B cell (primary cell): ENCODE measurements around the gene DUSP11. TPM values are rescaled to one million over a fixed set of nuclear protein-coding genes. Genes with fewer than 3 reads are reported as not detected.
"Not testable (repeated sequence)": the region's sequence is repeated elsewhere in the genome, so short reads cannot be mapped to it uniquely, and the experiment has no call there.

Source experiments
- ATAC-seq: fragments of 200-7000 bp; cut with Tn5 transposase; one replicate; pipeline ENCODE4 v1.10.0; 2021; ENCODE audit warnings: low read depth, mild to moderate bottlenecking, moderate number of reproducible peaks, moderate library complexity
- CTCF ChIA-PET: fragments of 350-600 bp; sonication (Branson Sonifier 250); formaldehyde crosslinking; loops from one replicate; lab custom pipeline; 2021; ENCODE audit warnings: antibody characterized with exemption, inconsistent platforms; lab: Charles Lee
- POLR2A ChIA-PET: fragments of 350-600 bp; sonication (Branson Sonifier 250); formaldehyde crosslinking; loops from one replicate; lab custom pipeline; 2021; ENCODE audit warnings: antibody characterized with exemption; lab: Charles Lee
- DNase-seq: peaks from one replicate; pipeline ENCODE4 v3.0.0; 2013
- H2AFZ ChIP-seq: 2 replicates; pipeline ENCODE4 v1.6.1; 2012; ENCODE audit warnings: mild to moderate bottlenecking, low read depth, low read length; ENCODE audit not compliant: insufficient read depth, poor library complexity, severe bottlenecking
- H3K27ac ChIP-seq, 2 donors: 1 replicate in 1 of 2; 2 replicates in 1 of 2; pipeline ENCODE4 v1.5.1; 2012 to 2013; ENCODE audit warnings: low read length in 2 of 2, mild to moderate bottlenecking in 2 of 2, moderate library complexity in 1 of 2
- H3K27me3 ChIP-seq, 4 experiments: fragments of 200-600 bp in 1 of 4; sonication (generic) in 1 of 4; replicated peaks in 1 of 4; 1 replicate in 2 of 4; 2 replicates in 2 of 4; pipeline versions ENCODE4 v1.6.1 to v1.7.0; 2013 to 2016; ENCODE audit warnings: low read length in 3 of 4, mild to moderate bottlenecking in 2 of 4, mixed read lengths in 1 of 4, moderate library complexity in 1 of 4; ENCODE audit not compliant: insufficient read depth in 4 of 4, control insufficient read depth in 3 of 4; ENCODE audit errors: control extremely low read depth in 1 of 4
- H3K36me3 ChIP-seq, 2 experiments: replicated peaks in 1 of 2; 1 replicate in 1 of 2; 2 replicates in 1 of 2; pipeline versions ENCODE4 v1.6.1 to v1.7.1; 2013; ENCODE audit warnings: low read length in 1 of 2; ENCODE audit not compliant: insufficient read depth in 2 of 2, control insufficient read depth in 1 of 2; ENCODE audit errors: control extremely low read depth in 1 of 2, extremely low read depth in 1 of 2
- H3K4me1 ChIP-seq, 2 donors: fragments of 200-600 bp in 1 of 2; sonication (generic) in 1 of 2; 1 replicate in 1 of 2; 2 replicates in 1 of 2; pipeline versions ENCODE4 v1.5.1 to v1.6.1; 2013 to 2017; ENCODE audit warnings: low read length in 2 of 2; ENCODE audit not compliant: control insufficient read depth in 2 of 2, insufficient read depth in 2 of 2
- H3K4me2 ChIP-seq: replicated peaks from 2 replicates; pipeline ENCODE3; 2012; ENCODE audit warnings: mild to moderate bottlenecking, low read depth, low read length; ENCODE audit not compliant: poor library complexity, severe bottlenecking
- H3K4me3 ChIP-seq, 5 experiments: fragments of 200-600 bp in 1 of 5; sonication (generic) in 1 of 5; 1 replicate in 3 of 5; 2 replicates in 2 of 5; pipeline versions ENCODE4 v1.5.1 to v1.7.0; 2011 to 2016; ENCODE audit warnings: low read length in 4 of 5, mild to moderate bottlenecking in 4 of 5, low read depth in 2 of 5, control low read depth in 1 of 5, moderate library complexity in 1 of 5; ENCODE audit not compliant: insufficient read depth in 1 of 5; ENCODE audit errors: control extremely low read depth in 1 of 5, extremely low read depth in 1 of 5
- H3K79me2 ChIP-seq: fragments of 200-600 bp; sonication (generic); one replicate; pipeline ENCODE4 v1.6.0; 2016; ENCODE audit warnings: low read length; ENCODE audit not compliant: control insufficient read depth, insufficient read depth
- H3K9ac ChIP-seq: fragments of 200-600 bp; sonication (generic); 2 replicates; pipeline ENCODE4 v1.6.1; 2017; ENCODE audit warnings: mild to moderate bottlenecking, low read length, moderate library complexity
- H3K9me3 ChIP-seq, 3 donors: one replicate each; pipeline versions ENCODE4 v1.6.1 to v1.7.1; 2013; ENCODE audit warnings: low read length in 2 of 3; ENCODE audit not compliant: control insufficient read depth in 2 of 3, insufficient read depth in 1 of 3; ENCODE audit errors: control extremely low read depth in 1 of 3
- H4K20me1 ChIP-seq: 2 replicates; pipeline ENCODE4 v1.6.0; 2012; ENCODE audit warnings: mild to moderate bottlenecking, low read length; ENCODE audit not compliant: insufficient read depth, control insufficient read depth, poor library complexity, severe bottlenecking
- H3K27ac Mint-ChIP-seq: one replicate; pipeline ENCODE4 v1.8.0; 2021; ENCODE audit warnings: mixed read lengths
- H3K27me3 Mint-ChIP-seq: one replicate; pipeline ENCODE4 v1.8.0; 2021; ENCODE audit warnings: mixed read lengths
- H3K4me1 Mint-ChIP-seq: one replicate; pipeline ENCODE4 v1.8.0; 2021; ENCODE audit warnings: mixed read lengths
- H3K4me3 Mint-ChIP-seq: one replicate; pipeline ENCODE4 v1.8.0; 2021; ENCODE audit warnings: mixed read lengths
- H3K9me3 Mint-ChIP-seq: one replicate; pipeline ENCODE4 v1.8.0; 2022; ENCODE audit warnings: mixed read lengths; ENCODE audit not compliant: insufficient read depth
- CTCF ChIP-seq: fragments of 200-600 bp; IDR thresholded peaks from one replicate; pipeline ENCODE4 v1.8.0; 2022; ENCODE audit warnings: antibody characterized with exemption, mild to moderate bottlenecking
- EZH2 ChIP-seq: IDR thresholded peaks from 2 replicates; pipeline ENCODE4 v1.6.1; 2012; ENCODE audit warnings: borderline replicate concordance, low read depth, mild to moderate bottlenecking, moderate library complexity, low read length; ENCODE audit not compliant: insufficient read depth, poor library complexity, severe bottlenecking
- WGBS: methylation state at CpG from one replicate; pipeline ENCODE4 v1.1.5; 2013; ENCODE audit warnings: missing lambda C conversion rate; ENCODE audit not compliant: insufficient coverage; 5-methylcytosine and 5-hydroxymethylcytosine counted together
- intact Hi-C: fragments of 100-400 bp; cut with micrococcal nuclease; formaldehyde crosslinking; loops from one replicate; pipeline ENCODE4 v1.10.0; 2022
- polyA plus RNA-seq: library from polyadenylated mRNA; depleted of rRNA; stranded (reverse); fragments of >200 nt; gene quantifications from 2 replicates; pipeline ENCODE4 v1.2.3, GENCODE V29; 2012
- total RNA-seq, 2 donors: library from RNA; stranded (reverse); fragments of 120-200 nt in 1 of 2; gene quantifications; 1 replicate in 1 of 2; 2 replicates in 1 of 2; pipeline versions ENCODE4 v1.2.3 to v1.2.4, GENCODE V29; 2013 to 2022

Gene DUSP11
- total and polyA plus RNA-seq, 2 donors (not counting 1 experiment from before 2014, with no cell fraction given), result 16.0 to 42.2 TPM

GRCh38 chr2:73728711-73729110, 51.2 kb downstream of the DUSP11 start:
- WGBS, result no CpG with 5 or more reads among the region's 4 CpGs
- TF ChIP-seq EZH2 (no peak), CTCF (no peak)
- H3K4me1 Mint-ChIP-seq, result no peaks in the 10 kb centered on the region
- ChIA-PET POLR2A (no interaction called here), CTCF (no interaction called here)
- no peak overlapping the region for H3K4me3 Mint-ChIP-seq
- Histone ChIP-seq H3K27ac (no peak overlapping the region), H3K79me2 (peaks cover 9% of the 10 kb centered on the region), H4K20me1 (no peaks in the 10 kb centered on the region), H3K4me3 (no peak overlapping the region), H3K27me3 (no peaks in the 10 kb centered on the region), H2AFZ (no peak overlapping the region), H3K9me3 (no peaks in the 10 kb centered on the region), H3K36me3 (peaks cover 1 to 45% of the 10 kb centered on the region in 2 experiments), H3K9ac (no peak overlapping the region), H3K4me1 (no peaks in the 10 kb centered on the region), H3K4me2 (no peak overlapping the region)
- intact Hi-C loops, result no loop called here
- no peaks in the 10 kb centered on the region for H3K27me3 Mint-ChIP-seq
- ATAC-seq, result no peak
- no peak for DNase-seq
- H3K9me3 Mint-ChIP-seq, result no peaks in the 10 kb centered on the region
- no peak overlapping the region for H3K27ac Mint-ChIP-seq

GRCh38 chr2:73728043-73728442, 51.9 kb downstream of the DUSP11 start:
- Histone ChIP-seq H3K9ac (no peak overlapping the region), H3K4me1 (no peaks in the 10 kb centered on the region), H3K9me3 (no peaks in the 10 kb centered on the region), H3K4me2 (no peak overlapping the region), H3K36me3 (peaks cover 1 to 39% of the 10 kb centered on the region in 2 experiments), H3K4me3 (no peak overlapping the region), H3K79me2 (peaks cover 3% of the 10 kb centered on the region), H3K27ac (no peak overlapping the region), H2AFZ (no peak overlapping the region), H4K20me1 (no peaks in the 10 kb centered on the region), H3K27me3 (no peaks in the 10 kb centered on the region)
- TF ChIP-seq EZH2, result no peak
- no peak for TF ChIP-seq CTCF
- Mint-ChIP-seq H3K4me1 (no peaks in the 10 kb centered on the region), H3K9me3 (no peaks in the 10 kb centered on the region), H3K4me3 (no peak overlapping the region), H3K27me3 (no peaks in the 10 kb centered on the region), H3K27ac (no peak overlapping the region)
- ChIA-PET POLR2A (no interaction called here), CTCF (no interaction called here)
- ATAC-seq (no peak), DNase-seq (no peak)
- WGBS, result 100% methylated on average over 1 of the region's 3 CpGs
- intact Hi-C loops, result no loop called here

- H2AFZ ChIP-seq, H3K79me2 ChIP-seq, H3K4me1 Mint-ChIP-seq, H3K4me3 ChIP-seq, H3K9ac ChIP-seq, POLR2A ChIA-PET, H3K27ac Mint-ChIP-seq, H3K9me3 ChIP-seq, H3K4me3 Mint-ChIP-seq, H3K27ac ChIP-seq, H3K27me3 Mint-ChIP-seq, intact Hi-C loops, H3K4me1 ChIP-seq, ATAC-seq, H3K9me3 Mint-ChIP-seq, CTCF ChIA-PET, H4K20me1 ChIP-seq, DNase-seq, H3K4me2 ChIP-seq, H3K27me3 ChIP-seq: not testable (repeated sequence)
- no CpG with 5 or more reads among the region's 1 CpG for WGBS
- H3K36me3 ChIP-seq, result peaks cover 1 to 30% of the 10 kb centered on the region in 2 experiments
These were observed 53.2 kb downstream of the DUSP11 start for GRCh38 chr2:73726657-73727056.
